ENCODE measurements around the gene FAM20C.

- TF ChIP-seq CTCF (conservative IDR thresholded peaks at IDR 0.05; ENCODE audit: low read depth, low read length) (no peak), EZH2 (IDR thresholded peaks at IDR 0.05; ENCODE audit: borderline replicate concordance, low read depth, low read length, poor library complexity, severe bottlenecking) (no peak)
Observed at GRCh38 chr7:174716-175115, 17.7 kb upstream of the FAM20C start.

Data from A673 (cell line).